Ascending aorta (tissue), 2 donors: Measurements from ENCODE around the gene KRAS. TPM values are rescaled to one million over a fixed set of nuclear protein-coding genes. Genes with fewer than 3 reads are reported as not detected.

Experiments used
- DNase-seq, 2 donors: peaks; one replicate each; pipeline ENCODE4 v3.0.0-alpha.2; 2019; ENCODE audit warnings: low spot score in 2 of 2
- H3K27ac ChIP-seq, 2 donors: fragments of 200-600 bp; sonication (generic); one replicate each; pipeline ENCODE4 v1.5.1; 2016 to 2017; ENCODE audit warnings: mild to moderate bottlenecking in 1 of 2
- H3K27me3 ChIP-seq: fragments of 200-600 bp; sonication (generic); one replicate; pipeline ENCODE4 v1.5.1; 2017
- H3K36me3 ChIP-seq, 2 donors: fragments of 200-600 bp; sonication (generic); one replicate each; pipeline ENCODE4 v1.5.1; 2016
- H3K4me1 ChIP-seq, 2 donors: fragments of 200-600 bp; sonication (generic); one replicate each; pipeline ENCODE4 v1.5.1; 2016 to 2017; ENCODE audit warnings: mild to moderate bottlenecking in 1 of 2
- H3K4me3 ChIP-seq, 2 donors: fragments of 200-600 bp; sonication (generic); one replicate each; pipeline ENCODE4 v1.5.1; 2016 to 2017; ENCODE audit warnings: mild to moderate bottlenecking in 1 of 2
- H3K9me3 ChIP-seq, 2 donors: fragments of 200-600 bp; sonication (generic); one replicate each; pipeline ENCODE4 v1.5.1; 2016
- intact Hi-C: fragments of 100-400 bp; cut with DNase I; formaldehyde crosslinking; loops from one replicate; pipeline ENCODE4 v1.15.1; 2023
- total RNA-seq: library from RNA; depleted of rRNA; stranded (reverse); fragments of >200 nt; gene quantifications from one replicate; pipeline ENCODE4 v1.1.0, GENCODE V29; 2016
- TF ChIP-seq, protein P1 (sequence below), 3 experiments: fragments of 200-600 bp in 2 of 3; fragments of 450-650 bp in 1 of 3; sonication (generic) in 2 of 3; IDR thresholded peaks; one replicate each; pipeline ENCODE4 v1.5.1; 2016 to 2019; ENCODE audit warnings: antibody characterized with exemption in 3 of 3, mild to moderate bottlenecking in 1 of 3, moderate library complexity in 1 of 3

Gene KRAS
- total RNA-seq, 1 donor from 2014 or later, result 9.8 TPM

DNA sequence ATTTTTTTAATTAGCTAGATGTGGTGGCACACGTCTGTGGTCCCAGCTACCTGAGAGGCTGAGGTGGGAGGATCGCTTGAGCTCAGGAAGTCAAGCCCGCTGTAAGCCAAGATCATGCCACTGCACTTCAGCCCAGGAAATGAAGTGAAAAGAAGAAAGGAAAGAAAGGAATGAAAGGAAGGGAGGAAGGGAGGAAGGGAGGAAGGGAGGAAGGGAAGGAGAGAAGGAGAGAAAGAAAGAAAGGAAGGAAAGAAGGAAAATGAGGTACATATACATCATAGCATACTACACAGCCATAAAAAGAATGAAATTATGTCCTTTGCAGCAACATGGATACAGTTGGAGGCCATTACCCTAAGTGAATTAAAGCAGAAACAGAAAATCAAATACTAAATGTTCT lies 68.0 kb downstream of the KRAS start:
- Histone ChIP-seq H3K27ac (no peak overlapping the region), H3K9me3 (no peaks in the 10 kb centered on the region), H3K27me3 (no peaks in the 10 kb centered on the region), H3K4me1 (no peaks in the 10 kb centered on the region), H3K36me3 (no peaks in the 10 kb centered on the region), H3K4me3 (no peak overlapping the region)
- intact Hi-C loops, result no loop called here
- DNase-seq, result no peak
- TF ChIP-seq, protein P1, sequence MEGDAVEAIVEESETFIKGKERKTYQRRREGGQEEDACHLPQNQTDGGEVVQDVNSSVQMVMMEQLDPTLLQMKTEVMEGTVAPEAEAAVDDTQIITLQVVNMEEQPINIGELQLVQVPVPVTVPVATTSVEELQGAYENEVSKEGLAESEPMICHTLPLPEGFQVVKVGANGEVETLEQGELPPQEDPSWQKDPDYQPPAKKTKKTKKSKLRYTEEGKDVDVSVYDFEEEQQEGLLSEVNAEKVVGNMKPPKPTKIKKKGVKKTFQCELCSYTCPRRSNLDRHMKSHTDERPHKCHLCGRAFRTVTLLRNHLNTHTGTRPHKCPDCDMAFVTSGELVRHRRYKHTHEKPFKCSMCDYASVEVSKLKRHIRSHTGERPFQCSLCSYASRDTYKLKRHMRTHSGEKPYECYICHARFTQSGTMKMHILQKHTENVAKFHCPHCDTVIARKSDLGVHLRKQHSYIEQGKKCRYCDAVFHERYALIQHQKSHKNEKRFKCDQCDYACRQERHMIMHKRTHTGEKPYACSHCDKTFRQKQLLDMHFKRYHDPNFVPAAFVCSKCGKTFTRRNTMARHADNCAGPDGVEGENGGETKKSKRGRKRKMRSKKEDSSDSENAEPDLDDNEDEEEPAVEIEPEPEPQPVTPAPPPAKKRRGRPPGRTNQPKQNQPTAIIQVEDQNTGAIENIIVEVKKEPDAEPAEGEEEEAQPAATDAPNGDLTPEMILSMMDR (IDR thresholded peaks at IDR 0.05), result no peak

DNA sequence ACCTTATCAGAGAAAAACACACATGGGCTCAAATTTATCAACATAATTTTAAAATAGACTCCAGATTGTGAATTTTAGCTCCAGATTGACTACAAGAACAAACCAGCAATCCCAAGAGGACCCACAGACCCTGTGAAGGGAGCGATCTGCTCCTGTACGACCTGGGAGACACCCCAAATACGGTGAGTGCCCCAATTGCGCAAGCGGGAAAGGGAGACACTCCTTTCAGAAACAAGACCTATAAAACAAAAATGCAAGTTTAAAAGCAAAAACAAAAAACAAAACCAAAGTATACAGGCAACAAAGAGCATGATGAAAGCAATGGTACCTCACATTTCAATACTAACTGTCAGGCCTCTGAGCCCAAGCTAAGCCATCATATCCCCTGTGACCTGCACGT lies 87.9 kb downstream of the KRAS start:
- no peaks in the 10 kb centered on the region for H3K36me3 ChIP-seq
- H3K27ac ChIP-seq, result no peak overlapping the region
- intact Hi-C loops, result no loop called here
- H3K27me3 ChIP-seq, result no peaks in the 10 kb centered on the region
- DNase-seq, result no peak
- H3K4me1 ChIP-seq, result no peaks in the 10 kb centered on the region
- H3K4me3 ChIP-seq, result no peak overlapping the region
- H3K9me3 ChIP-seq, result no peaks in the 10 kb centered on the region
- TF ChIP-seq, protein P1 (IDR thresholded peaks at IDR 0.05), result no peak

DNA sequence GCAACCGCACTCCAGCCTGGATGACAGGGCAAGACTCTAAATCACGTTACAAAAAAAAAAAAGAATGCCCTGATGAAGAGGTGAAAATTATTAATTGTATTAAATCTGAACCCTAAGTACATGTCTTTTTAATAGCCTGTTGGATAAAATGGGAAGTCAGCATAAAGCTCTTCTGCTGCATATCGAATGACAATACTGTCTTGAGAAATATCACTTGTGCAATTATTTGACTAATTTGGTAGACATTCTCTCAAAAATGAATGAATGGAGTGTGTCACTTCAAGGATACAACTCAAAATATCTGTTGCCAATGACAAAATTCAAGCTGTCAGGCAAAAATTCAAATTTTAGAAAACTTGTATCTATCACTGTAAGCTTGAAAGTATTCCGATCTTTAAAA lies 94.7 kb downstream of the KRAS start:
- Histone ChIP-seq H3K4me1 (peaks cover 0 to 2% of the 10 kb centered on the region in 2 donors), H3K27ac (no peak overlapping the region), H3K9me3 (no peaks in the 10 kb centered on the region), H3K27me3 (no peaks in the 10 kb centered on the region), H3K4me3 (no peak overlapping the region), H3K36me3 (no peaks in the 10 kb centered on the region)
- TF ChIP-seq, protein P1 (IDR thresholded peaks at IDR 0.05), result no peak
- intact Hi-C loops, result no loop called here
- DNase-seq, result no peak

DNA sequence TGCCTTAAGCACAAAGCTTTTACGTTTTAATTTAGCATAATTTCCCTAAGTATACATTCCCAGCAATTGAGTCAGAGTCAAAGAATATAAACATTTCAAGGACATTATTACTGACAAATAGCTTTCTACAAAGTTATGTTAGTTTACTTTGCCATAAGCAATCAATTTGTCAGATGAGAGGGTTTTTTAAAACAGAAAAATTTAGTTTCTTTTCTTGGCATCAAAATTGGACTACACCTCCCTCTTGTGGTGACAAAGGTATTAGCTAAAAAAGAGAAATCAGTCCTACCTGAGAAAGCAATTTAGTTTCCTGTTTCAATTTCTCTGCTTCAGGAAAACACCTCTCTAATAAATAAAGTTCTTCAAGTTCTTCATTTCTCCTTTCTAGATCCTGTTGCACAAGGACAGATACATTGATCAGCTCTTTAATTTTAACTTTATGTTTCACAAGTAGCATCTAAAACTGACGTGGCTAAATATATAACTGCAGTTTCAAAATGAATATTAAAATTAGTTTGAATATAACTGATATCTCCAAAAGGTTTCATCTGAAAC lies 95.6 kb downstream of the KRAS start:
- Histone ChIP-seq H3K4me3 (peak overlapping the region in 1 of 2 donors; percentile 2), H3K9me3 (no peaks in the 10 kb centered on the region), H3K36me3 (no peaks in the 10 kb centered on the region), H3K27ac (no peak overlapping the region), H3K4me1 (peaks cover 0 to 2% of the 10 kb centered on the region in 2 donors), H3K27me3 (no peaks in the 10 kb centered on the region)
- intact Hi-C loops, result loop anchor here (2.0 kb wide), 1 partner anchor 164 kb away; no protein-coding TSS in a partner anchor
- TF ChIP-seq, protein P1 (IDR thresholded peaks at IDR 0.05), result peak; percentile 42 to 63 (median 59)
- no peak for DNase-seq

Other genes with a start within 250 kb of the KRAS start
- not detected for gene DNAI7, start 55.8 kb downstream of the KRAS start, total RNA-seq
- gene ETFRF1, start 55.7 kb downstream of the KRAS start, total RNA-seq, result 0.85 TPM